C4-2B (cell line): Measurements from ENCODE around the gene FBH1.

Source experiments
- ZFX ChIP-seq: fragments of 450-650 bp; IDR thresholded peaks from 2 replicates; pipeline ENCODE4 v1.6.1; 2017
- TF ChIP-seq, protein P1 (sequence below): fragments of 450-650 bp; conservative IDR thresholded peaks from 2 replicates; pipeline ENCODE4 v1.5.1; 2017; ENCODE audit warnings: mild to moderate bottlenecking

DNA sequence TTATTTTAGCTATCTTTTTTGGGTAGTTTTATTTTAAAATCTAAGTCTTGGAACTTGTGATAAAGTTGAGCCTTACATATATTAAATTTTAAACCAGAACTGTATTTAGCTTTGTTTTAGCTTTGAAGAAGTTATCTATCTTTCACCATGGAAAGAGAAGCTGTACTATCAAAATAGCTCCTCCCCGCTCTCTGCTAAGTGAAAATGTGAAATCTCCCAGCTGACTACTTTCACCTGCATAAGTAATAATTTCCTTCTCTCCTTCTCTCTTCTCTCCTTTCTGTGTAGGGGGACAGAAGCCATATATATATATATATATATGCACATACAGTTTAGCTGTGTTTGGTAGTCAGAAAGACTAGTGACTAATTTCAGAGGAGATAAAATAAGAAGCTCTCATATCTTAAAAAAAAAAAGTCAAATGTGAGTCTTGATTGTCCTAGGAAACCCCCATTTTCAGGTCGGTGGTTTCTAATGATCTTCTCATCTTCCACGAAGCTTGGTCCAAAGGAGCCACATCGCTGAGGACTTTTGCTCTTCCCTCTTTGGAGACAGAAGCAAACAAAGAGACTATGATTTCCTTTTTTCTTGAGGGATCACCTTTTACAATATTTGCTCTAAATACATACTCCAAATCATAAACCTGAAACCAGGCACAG is 46.2 kb upstream of the FBH1 start:
- TF ChIP-seq, protein P1, sequence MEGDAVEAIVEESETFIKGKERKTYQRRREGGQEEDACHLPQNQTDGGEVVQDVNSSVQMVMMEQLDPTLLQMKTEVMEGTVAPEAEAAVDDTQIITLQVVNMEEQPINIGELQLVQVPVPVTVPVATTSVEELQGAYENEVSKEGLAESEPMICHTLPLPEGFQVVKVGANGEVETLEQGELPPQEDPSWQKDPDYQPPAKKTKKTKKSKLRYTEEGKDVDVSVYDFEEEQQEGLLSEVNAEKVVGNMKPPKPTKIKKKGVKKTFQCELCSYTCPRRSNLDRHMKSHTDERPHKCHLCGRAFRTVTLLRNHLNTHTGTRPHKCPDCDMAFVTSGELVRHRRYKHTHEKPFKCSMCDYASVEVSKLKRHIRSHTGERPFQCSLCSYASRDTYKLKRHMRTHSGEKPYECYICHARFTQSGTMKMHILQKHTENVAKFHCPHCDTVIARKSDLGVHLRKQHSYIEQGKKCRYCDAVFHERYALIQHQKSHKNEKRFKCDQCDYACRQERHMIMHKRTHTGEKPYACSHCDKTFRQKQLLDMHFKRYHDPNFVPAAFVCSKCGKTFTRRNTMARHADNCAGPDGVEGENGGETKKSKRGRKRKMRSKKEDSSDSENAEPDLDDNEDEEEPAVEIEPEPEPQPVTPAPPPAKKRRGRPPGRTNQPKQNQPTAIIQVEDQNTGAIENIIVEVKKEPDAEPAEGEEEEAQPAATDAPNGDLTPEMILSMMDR = no peak
- no peak for TF ChIP-seq ZFX
